ENCODE measurements around the gene ATF1. TPM values are rescaled to one million over a fixed set of nuclear protein-coding genes. Genes with fewer than 3 reads are reported as not detected.

The ATF1 gene
- total RNA-seq, 2 donors from 2014 or later, result 27.5 to 35.7 TPM

DNA sequence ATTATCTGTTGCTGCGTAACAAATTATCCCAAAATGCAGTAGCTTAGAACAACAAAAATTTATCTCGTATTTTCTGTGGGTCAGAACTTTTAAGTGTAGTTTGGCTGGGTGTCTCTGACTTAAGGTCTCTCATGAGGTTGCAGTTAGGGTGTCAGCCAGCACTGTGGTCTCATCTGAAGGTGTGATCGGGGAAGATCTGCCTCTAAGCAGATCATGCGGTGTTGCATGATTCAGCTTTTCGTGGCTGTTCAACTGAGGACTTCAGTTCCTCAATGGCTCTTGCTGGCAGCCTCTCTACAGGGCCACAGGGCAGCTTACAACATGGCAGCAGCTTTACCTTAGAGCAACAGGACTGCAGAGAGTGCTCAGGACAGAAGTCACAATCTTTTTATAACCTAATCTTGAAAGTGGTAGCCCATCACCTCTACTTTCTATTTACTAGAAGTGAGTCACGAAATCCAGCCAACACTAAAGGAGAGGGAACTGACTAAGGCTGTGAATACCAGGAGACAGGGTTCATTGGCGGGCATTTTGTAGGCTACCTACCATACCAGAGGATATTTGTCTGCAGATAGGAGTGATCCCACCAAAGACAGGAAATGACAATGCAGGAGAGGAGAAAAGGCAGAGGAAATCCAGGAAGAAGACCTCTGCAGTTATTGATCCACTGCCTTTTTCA, 77.0 kb downstream of the ATF1 start:
- H3K4me3 ChIP-seq (ENCODE audit: low read length), result no peak overlapping the region
- Mint-ChIP-seq H3K9me3 (peaks cover 12% of the 10 kb centered on the region), H3K4me3 (no peak overlapping the region), H3K27me3 (ENCODE audit: insufficient read depth) (no peaks in the 10 kb centered on the region), H3K4me1 (no peaks in the 10 kb centered on the region), H3K27ac (no peak overlapping the region), H3K36me3 (ENCODE audit: low read depth) (peaks cover 5% of the 10 kb centered on the region)
- no peak for TF ChIP-seq CTCF (conservative IDR thresholded peaks at IDR 0.05)
- no peaks in the 10 kb centered on the region for H3K4me1 ChIP-seq (ENCODE audit: control insufficient read depth, insufficient read depth, low read length)
- no peaks in the 10 kb centered on the region for H3K9me3 ChIP-seq (ENCODE audit: control insufficient read depth, low read length)
- WGBS, 2 experiments (ENCODE audit: insufficient coverage in 1 of 2, insufficient read length in 1 of 2), result 86 to 100% methylated on average over 4 to 7 of the region's 7 CpGs
- no peak overlapping the region for H3K9ac ChIP-seq (ENCODE audit: extremely low read depth, low read length, poor library complexity, severe bottlenecking)
- H3K27ac ChIP-seq (ENCODE audit: low read depth, low read length), result no peak overlapping the region
- H3K27me3 ChIP-seq (ENCODE audit: control insufficient read depth, insufficient read depth, low read length, poor library complexity, severe bottlenecking), result no peaks in the 10 kb centered on the region
- DNase-seq, result no peak
- no peaks in the 10 kb centered on the region for H3K36me3 ChIP-seq (ENCODE audit: control insufficient read depth, insufficient read depth, low read length)

- no peaks in the 10 kb centered on the region for H3K27me3 Mint-ChIP-seq (ENCODE audit: insufficient read depth)
- H3K4me3 Mint-ChIP-seq, result peak overlapping the region; percentile 48
- no peak overlapping the region for H3K27ac Mint-ChIP-seq
- TF ChIP-seq CTCF (conservative IDR thresholded peaks at IDR 0.05), result no peak
- H3K27ac ChIP-seq (ENCODE audit: low read depth, low read length), result no peak overlapping the region
- H3K9me3 ChIP-seq (ENCODE audit: control insufficient read depth, low read length), result no peaks in the 10 kb centered on the region
- WGBS, 2 experiments (ENCODE audit: insufficient coverage in 1 of 2, insufficient read length in 1 of 2), result 70 to 94% methylated on average over 3 to 5 of the region's 7 CpGs
- no peak overlapping the region for H3K4me3 ChIP-seq (ENCODE audit: low read length)
- no peak for DNase-seq
- no peaks in the 10 kb centered on the region for H3K36me3 ChIP-seq (ENCODE audit: control insufficient read depth, insufficient read depth, low read length)
- H3K4me1 ChIP-seq (ENCODE audit: control insufficient read depth, insufficient read depth, low read length), result no peaks in the 10 kb centered on the region
- no peaks in the 10 kb centered on the region for H3K27me3 ChIP-seq (ENCODE audit: control insufficient read depth, insufficient read depth, low read length, poor library complexity, severe bottlenecking)
- H3K4me1 Mint-ChIP-seq, result no peaks in the 10 kb centered on the region
- peaks cover 12% of the 10 kb centered on the region for H3K9me3 Mint-ChIP-seq
- no peak overlapping the region for H3K9ac ChIP-seq (ENCODE audit: extremely low read depth, low read length, poor library complexity, severe bottlenecking)
- H3K36me3 Mint-ChIP-seq (ENCODE audit: low read depth), result peaks cover 5% of the 10 kb centered on the region
Observed at GRCh38 chr12:50841716-50842531, 78.0 kb downstream of the ATF1 start.

GRCh38 chr12:50842637-50843493, 79.0 kb downstream of the ATF1 start, which contains the start of gene TMPRSS12:
Gene TMPRSS12 (plus strand): TSS chr12:50842926. CDS start chr12:50842965, 39 bp downstream.
- peak; percentile 95 for DNase-seq
- no peak within 1 kb of the TSS for H3K4me3 ChIP-seq (ENCODE audit: low read length)
- H3K36me3 ChIP-seq (ENCODE audit: control insufficient read depth, insufficient read depth, low read length), result no peaks in the 10 kb centered on the region
- Mint-ChIP-seq H3K4me1 (no peaks in the 10 kb centered on the region), H3K4me3 (peak within 1 kb of the TSS; percentile 48), H3K9me3 (peaks cover 12% of the 10 kb centered on the region), H3K36me3 (ENCODE audit: low read depth) (peaks cover 5% of the 10 kb centered on the region), H3K27me3 (ENCODE audit: insufficient read depth) (no peaks in the 10 kb centered on the region), H3K27ac (no peak within 1 kb of the TSS)
- peak; percentile 65 for TF ChIP-seq CTCF (conservative IDR thresholded peaks at IDR 0.05)
- H3K27me3 ChIP-seq (ENCODE audit: control insufficient read depth, insufficient read depth, low read length, poor library complexity, severe bottlenecking), result no peaks in the 10 kb centered on the region
- 94 to 97% methylated on average over 18 to 35 of the region's 36 CpGs for WGBS, 2 experiments (ENCODE audit: insufficient coverage in 1 of 2, insufficient read length in 1 of 2)
- no peaks in the 10 kb centered on the region for H3K4me1 ChIP-seq (ENCODE audit: control insufficient read depth, insufficient read depth, low read length)
- no peak within 1 kb of the TSS for H3K9ac ChIP-seq (ENCODE audit: extremely low read depth, low read length, poor library complexity, severe bottlenecking)
- no peaks in the 10 kb centered on the region for H3K9me3 ChIP-seq (ENCODE audit: control insufficient read depth, low read length)
- H3K27ac ChIP-seq (ENCODE audit: low read depth, low read length), result no peak within 1 kb of the TSS

Measured in endodermal cell (in vitro differentiated cells).